Endodermal cell (in vitro differentiated cells): Measurements from ENCODE around the gene CDSN. TPM values are rescaled to one million over a fixed set of nuclear protein-coding genes. Genes with fewer than 3 reads are reported as not detected.

Experiments
- DNase-seq: peaks from one replicate; pipeline ENCODE4 v3.0.0-alpha.2; 2017
- H3K27ac ChIP-seq: 2 replicates; pipeline ENCODE4 v1.5.1; 2013; ENCODE audit warnings: mild to moderate bottlenecking, low read depth, low read length, moderate library complexity
- H3K27me3 ChIP-seq: 2 replicates; pipeline ENCODE4 v1.6.1; 2013; ENCODE audit warnings: mild to moderate bottlenecking, low read length, moderate library complexity; ENCODE audit not compliant: insufficient read depth, control insufficient read depth, poor library complexity, severe bottlenecking
- H3K36me3 ChIP-seq: 2 replicates; pipeline ENCODE4 v1.7.0; 2013; ENCODE audit warnings: mild to moderate bottlenecking, low read length, moderate library complexity; ENCODE audit not compliant: control insufficient read depth, insufficient read depth
- H3K4me1 ChIP-seq: one replicate; pipeline ENCODE4 v1.7.0; 2013; ENCODE audit warnings: low read length; ENCODE audit not compliant: control insufficient read depth, insufficient read depth
- H3K4me3 ChIP-seq: 2 replicates; pipeline ENCODE4 v1.5.1; 2013; ENCODE audit warnings: mild to moderate bottlenecking, low read length, moderate library complexity
- H3K9ac ChIP-seq: 2 replicates; pipeline ENCODE4 v1.6.1; 2013; ENCODE audit warnings: mild to moderate bottlenecking, low read length, moderate library complexity; ENCODE audit not compliant: poor library complexity, severe bottlenecking; ENCODE audit errors: extremely low read depth
- H3K9me3 ChIP-seq: 2 replicates; pipeline ENCODE4 v1.6.1; 2013; ENCODE audit warnings: mild to moderate bottlenecking, low read length, moderate library complexity; ENCODE audit not compliant: control insufficient read depth
- H3K27ac Mint-ChIP-seq: 2 replicates; pipeline ENCODE4 v1.8.0; 2020; ENCODE audit warnings: mixed read lengths
- H3K27me3 Mint-ChIP-seq: 2 replicates; pipeline ENCODE4 v1.8.0; 2021; ENCODE audit warnings: mild to moderate bottlenecking, mixed read lengths; ENCODE audit not compliant: insufficient read depth
- H3K36me3 Mint-ChIP-seq: 2 replicates; pipeline ENCODE4 v1.8.0; 2020; ENCODE audit warnings: low read depth, mixed read lengths
- H3K4me1 Mint-ChIP-seq: 2 replicates; pipeline ENCODE4 v1.8.0; 2020; ENCODE audit warnings: mixed read lengths
- H3K4me3 Mint-ChIP-seq: 2 replicates; pipeline ENCODE4 v1.8.0; 2020; ENCODE audit warnings: mild to moderate bottlenecking, moderate library complexity, mixed read lengths
- H3K9me3 Mint-ChIP-seq: 2 replicates; pipeline ENCODE4 v1.8.0; 2020; ENCODE audit warnings: mild to moderate bottlenecking, mixed read lengths
- CTCF ChIP-seq: fragments of 200-600 bp; sonication (generic); conservative IDR thresholded peaks from 2 replicates; pipeline ENCODE4 v1.5.0; 2021; ENCODE audit warnings: antibody characterized with exemption, mild to moderate bottlenecking
- WGBS, 2 experiments: methylation state at CpG; one replicate each; pipeline versions ENCODE4 v1.1.5 to v1.1.7; 2013; ENCODE audit warnings: missing lambda C conversion rate in 2 of 2, mixed read lengths in 1 of 2; ENCODE audit not compliant: insufficient coverage in 1 of 2, insufficient read length in 1 of 2; 5-methylcytosine and 5-hydroxymethylcytosine counted together
- total RNA-seq, 2 donors: library from RNA; stranded (reverse); fragmentation: NEBNext Ultra II Directional in 1 of 2; extraction: Animal tissue kit (Norgen Biotek cat#: 25700) in 1 of 2; gene quantifications; 2 replicates in 1 of 2; 3 replicates in 1 of 2; pipeline ENCODE4 v1.2.1, GENCODE V29; 2021

Gene CDSN
- total RNA-seq, 2 donors from 2014 or later: not detected

- Mint-ChIP-seq H3K4me1 (peaks cover 3% of the 10 kb centered on the region), H3K4me3 (no peak overlapping the region), H3K27me3 (no peaks in the 10 kb centered on the region), H3K9me3 (no peaks in the 10 kb centered on the region), H3K36me3 (no peaks in the 10 kb centered on the region), H3K27ac (no peak overlapping the region)
- no peak for DNase-seq
- Histone ChIP-seq H3K4me1 (no peaks in the 10 kb centered on the region), H3K4me3 (no peak overlapping the region), H3K9ac (no peak overlapping the region), H3K27ac (no peak overlapping the region), H3K27me3 (no peaks in the 10 kb centered on the region), H3K36me3 (no peaks in the 10 kb centered on the region), H3K9me3 (no peaks in the 10 kb centered on the region)
- 97 to 100% methylated on average over 2 to 4 of the region's 4 CpGs for WGBS, 2 experiments
- TF ChIP-seq CTCF: no peak
These were observed 21.8 kb downstream of the CDSN start for GRCh38 chr6:31098449-31098938.

- Histone ChIP-seq H3K4me3 (no peak overlapping the region), H3K9ac (no peak overlapping the region), H3K9me3 (no peaks in the 10 kb centered on the region), H3K27me3 (no peaks in the 10 kb centered on the region), H3K4me1 (no peaks in the 10 kb centered on the region), H3K27ac (no peak overlapping the region), H3K36me3 (no peaks in the 10 kb centered on the region)
- no peak for DNase-seq
- Mint-ChIP-seq H3K27ac (no peak overlapping the region), H3K36me3 (no peaks in the 10 kb centered on the region), H3K9me3 (no peaks in the 10 kb centered on the region), H3K4me1 (peaks cover 3% of the 10 kb centered on the region), H3K4me3 (no peak overlapping the region), H3K27me3 (no peaks in the 10 kb centered on the region)
- 90% methylated on average over 3 to 5 of the region's 5 CpGs for WGBS, 2 experiments
- no peak for TF ChIP-seq CTCF
These were observed 23.6 kb downstream of the CDSN start for GRCh38 chr6:31096656-31097055.

GRCh38 chr6:31096215-31096614 lies 24.0 kb downstream of the CDSN start:
- Mint-ChIP-seq H3K27me3 (no peaks in the 10 kb centered on the region), H3K4me3 (no peak overlapping the region), H3K36me3 (no peaks in the 10 kb centered on the region), H3K27ac (no peak overlapping the region), H3K4me1 (peaks cover 3% of the 10 kb centered on the region), H3K9me3 (no peaks in the 10 kb centered on the region)
- Histone ChIP-seq H3K4me3 (no peak overlapping the region), H3K9me3 (no peaks in the 10 kb centered on the region), H3K27me3 (no peaks in the 10 kb centered on the region), H3K9ac (no peak overlapping the region), H3K27ac (no peak overlapping the region), H3K4me1 (no peaks in the 10 kb centered on the region), H3K36me3 (no peaks in the 10 kb centered on the region)
- no peak for TF ChIP-seq CTCF
- 79 to 84% methylated on average over 3 of the region's 3 CpGs for WGBS, 2 experiments
- no peak for DNase-seq
